ENCODE data around the gene PHACTR4.
"Not testable (repeated sequence)": the region's sequence is repeated elsewhere in the genome, so short reads cannot be mapped to it uniquely, and the experiment has no call there.

PHACTR4 gene

DNA sequence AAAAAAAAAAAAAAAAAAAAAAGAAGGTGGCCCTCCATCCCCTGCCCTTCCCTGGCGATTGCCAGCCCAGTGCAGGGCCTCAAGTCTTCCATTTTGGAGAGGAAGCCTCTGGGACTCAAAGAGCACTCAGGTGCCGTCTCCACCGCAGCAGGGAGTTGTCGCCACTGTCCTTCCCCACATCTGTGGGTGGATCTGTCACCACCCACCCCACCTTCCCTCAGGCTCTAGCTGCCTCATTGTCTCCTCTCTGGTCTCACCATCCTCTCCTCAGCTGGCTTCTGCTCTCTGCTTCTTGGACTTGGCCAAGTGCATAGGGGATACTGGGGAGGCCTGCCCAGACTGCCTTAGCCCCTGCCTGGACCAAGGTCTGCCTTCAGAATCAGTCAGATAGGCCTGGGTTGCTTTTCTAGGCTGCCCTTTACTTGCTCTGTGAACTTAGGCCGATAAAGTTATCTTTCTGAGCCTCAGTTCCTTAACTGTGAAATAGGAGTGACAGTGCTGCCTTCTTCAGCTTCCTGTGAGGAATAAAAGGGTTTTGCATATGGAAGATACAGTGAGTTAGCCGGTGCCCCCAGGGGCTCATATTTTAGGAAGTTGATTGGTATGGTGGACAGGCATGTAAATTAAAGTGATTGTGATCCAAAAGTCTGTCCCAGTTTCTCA is 152.1 kb downstream of the PHACTR4 start:
- Histone ChIP-seq H3F3A (ENCODE audit: control insufficient read depth, insufficient read depth) (peaks cover 11% of the 10 kb centered on the region), H3K4me3 (ENCODE audit: low read length) (peak overlapping the region; percentile 9; the same call in 1 of the 2 replicates), H3K4me1 (ENCODE audit: control insufficient read depth, low read length) (peaks cover 43% of the 10 kb centered on the region), H3K4me2 (ENCODE audit: low read length) (peak overlapping the region; percentile 38), H3K36me3 (ENCODE audit: control insufficient read depth, low read length) (peaks cover 68% of the 10 kb centered on the region), H3K27me3 (ENCODE audit: control insufficient read depth, low read length) (no peaks in the 10 kb centered on the region), H3K9me2 (replicated peaks; ENCODE audit: control insufficient read depth, low read length) (no peaks in the 10 kb centered on the region), H3K9me3 (ENCODE audit: control insufficient read depth, insufficient read depth, low read length) (no peaks in the 10 kb centered on the region), H3K27ac (ENCODE audit: low read depth, low read length) (no peak overlapping the region), H3K79me2 (ENCODE audit: control insufficient read depth, low read length) (peaks cover 92% of the 10 kb centered on the region), H4K20me1 (ENCODE audit: control insufficient read depth, insufficient read depth, low read depth, low read length) (peaks cover 14% of the 10 kb centered on the region; the same call in 1 of the 2 replicates)
- TF ChIP-seq, protein P1, sequence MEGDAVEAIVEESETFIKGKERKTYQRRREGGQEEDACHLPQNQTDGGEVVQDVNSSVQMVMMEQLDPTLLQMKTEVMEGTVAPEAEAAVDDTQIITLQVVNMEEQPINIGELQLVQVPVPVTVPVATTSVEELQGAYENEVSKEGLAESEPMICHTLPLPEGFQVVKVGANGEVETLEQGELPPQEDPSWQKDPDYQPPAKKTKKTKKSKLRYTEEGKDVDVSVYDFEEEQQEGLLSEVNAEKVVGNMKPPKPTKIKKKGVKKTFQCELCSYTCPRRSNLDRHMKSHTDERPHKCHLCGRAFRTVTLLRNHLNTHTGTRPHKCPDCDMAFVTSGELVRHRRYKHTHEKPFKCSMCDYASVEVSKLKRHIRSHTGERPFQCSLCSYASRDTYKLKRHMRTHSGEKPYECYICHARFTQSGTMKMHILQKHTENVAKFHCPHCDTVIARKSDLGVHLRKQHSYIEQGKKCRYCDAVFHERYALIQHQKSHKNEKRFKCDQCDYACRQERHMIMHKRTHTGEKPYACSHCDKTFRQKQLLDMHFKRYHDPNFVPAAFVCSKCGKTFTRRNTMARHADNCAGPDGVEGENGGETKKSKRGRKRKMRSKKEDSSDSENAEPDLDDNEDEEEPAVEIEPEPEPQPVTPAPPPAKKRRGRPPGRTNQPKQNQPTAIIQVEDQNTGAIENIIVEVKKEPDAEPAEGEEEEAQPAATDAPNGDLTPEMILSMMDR (IDR thresholded peaks at IDR 0.05; ENCODE audit: low read depth, low read length, poor library complexity, severe bottlenecking): no peak
- no peak for TF ChIP-seq EZH2phosphoT487 (IDR thresholded peaks at IDR 0.05; ENCODE audit: borderline replicate concordance, low read length)

DNA sequence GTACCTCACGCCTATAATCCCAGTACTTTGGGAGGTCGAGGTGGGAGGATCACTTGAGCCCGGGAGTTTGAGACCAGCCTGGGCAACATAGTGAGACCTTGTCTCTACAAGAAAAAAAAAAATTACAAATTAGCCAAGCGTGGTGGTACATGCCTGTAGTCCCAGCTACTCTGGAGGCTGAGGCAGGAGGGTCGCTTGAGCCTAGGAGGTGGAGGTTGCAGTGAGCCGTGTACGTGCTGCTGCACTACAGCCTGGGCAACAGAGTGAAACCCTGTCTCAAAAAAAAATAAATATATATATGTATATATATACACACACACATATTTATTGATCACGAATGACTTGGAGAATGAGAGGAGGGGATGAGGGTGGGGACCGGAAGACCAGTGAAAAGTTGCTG is 153.0 kb downstream of the PHACTR4 start:
- H3K4me1 ChIP-seq (ENCODE audit: control insufficient read depth, low read length): peaks cover 34% of the 10 kb centered on the region
- peaks cover 74% of the 10 kb centered on the region for H3K36me3 ChIP-seq (ENCODE audit: control insufficient read depth, low read length)
- H4K20me1 ChIP-seq (ENCODE audit: control insufficient read depth, insufficient read depth, low read depth, low read length): peaks cover 14% of the 10 kb centered on the region; the same call in 1 of the 2 replicates
- not testable (repeated sequence) for H3F3A ChIP-seq (ENCODE audit: control insufficient read depth, insufficient read depth); H3K9me3 ChIP-seq (ENCODE audit: control insufficient read depth, insufficient read depth, low read length); H3K4me3 ChIP-seq (ENCODE audit: low read length); H3K27me3 ChIP-seq (ENCODE audit: control insufficient read depth, low read length); H3K4me2 ChIP-seq (ENCODE audit: low read length); H3K27ac ChIP-seq (ENCODE audit: low read depth, low read length); H3K9me2 ChIP-seq (replicated peaks; ENCODE audit: control insufficient read depth, low read length)
- peaks cover 99% of the 10 kb centered on the region for H3K79me2 ChIP-seq (ENCODE audit: control insufficient read depth, low read length)

DNA sequence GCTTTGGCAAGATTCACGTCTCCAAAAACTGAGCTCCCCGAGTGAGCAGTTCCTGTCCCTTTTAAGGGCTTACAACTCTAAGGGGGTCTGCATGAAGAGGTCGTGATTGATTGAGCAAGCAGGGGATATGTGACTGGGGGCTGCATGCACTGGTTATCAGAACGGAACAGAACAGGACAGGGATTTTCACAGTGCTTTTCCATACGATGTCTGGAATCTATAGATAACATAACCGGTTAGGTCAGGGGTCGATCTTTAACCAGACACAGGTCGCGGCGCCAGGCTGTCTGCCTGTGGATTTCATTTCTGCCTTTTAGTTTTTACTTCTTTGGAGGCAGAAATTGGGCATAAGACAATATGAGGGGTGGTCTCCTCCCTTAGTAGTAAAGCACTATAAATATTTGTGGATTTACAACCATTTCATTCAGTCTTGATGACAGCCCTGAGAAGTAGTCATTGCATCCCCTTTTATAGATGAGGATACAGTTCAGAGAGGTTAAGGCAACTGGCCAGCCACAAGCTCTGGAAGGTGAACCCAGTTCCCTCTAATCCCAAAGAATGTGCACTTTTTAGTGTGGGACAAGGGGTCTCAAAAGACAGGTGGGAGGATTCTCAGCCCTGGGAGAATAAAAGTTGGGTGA is 155.6 kb downstream of the PHACTR4 start:
- not testable (repeated sequence) for H3K4me3 ChIP-seq (ENCODE audit: low read length); H3K9me2 ChIP-seq (replicated peaks; ENCODE audit: control insufficient read depth, low read length); H3K9me3 ChIP-seq (ENCODE audit: control insufficient read depth, insufficient read depth, low read length); H3K27ac ChIP-seq (ENCODE audit: low read depth, low read length); H3F3A ChIP-seq (ENCODE audit: control insufficient read depth, insufficient read depth); H3K27me3 ChIP-seq (ENCODE audit: control insufficient read depth, low read length); H3K4me2 ChIP-seq (ENCODE audit: low read length)
- H4K20me1 ChIP-seq (ENCODE audit: control insufficient read depth, insufficient read depth, low read depth, low read length): peaks cover 14% of the 10 kb centered on the region; the same call in 1 of the 2 replicates
- peaks cover 19% of the 10 kb centered on the region for H3K4me1 ChIP-seq (ENCODE audit: control insufficient read depth, low read length)
- H3K79me2 ChIP-seq (ENCODE audit: control insufficient read depth, low read length): peaks cover 99% of the 10 kb centered on the region
- H3K36me3 ChIP-seq (ENCODE audit: control insufficient read depth, low read length): peaks cover 72% of the 10 kb centered on the region

DNA sequence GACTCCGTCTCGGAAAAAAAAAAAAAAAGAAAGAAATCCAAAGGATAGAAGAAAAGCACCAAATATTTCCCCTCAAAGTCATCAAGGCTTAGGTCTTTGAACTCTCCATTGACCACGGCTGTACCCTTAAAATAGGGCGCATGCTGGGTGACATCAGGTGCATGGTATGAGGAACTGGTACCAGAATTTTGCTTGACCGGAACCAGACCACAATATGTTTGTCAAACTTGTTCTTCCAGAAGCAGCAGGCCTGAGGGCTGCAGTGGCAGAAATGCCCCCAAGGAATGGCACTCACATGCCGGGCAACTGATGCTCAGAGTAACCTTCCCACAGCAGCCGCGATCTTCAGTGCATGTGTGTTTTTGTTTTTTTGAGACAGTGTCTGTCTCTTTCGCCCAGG is 157.3 kb downstream of the PHACTR4 start:
- H3K27me3 ChIP-seq (ENCODE audit: control insufficient read depth, low read length): no peaks in the 10 kb centered on the region
- peaks cover 3% of the 10 kb centered on the region for H3K4me1 ChIP-seq (ENCODE audit: control insufficient read depth, low read length)
- H3K79me2 ChIP-seq (ENCODE audit: control insufficient read depth, low read length): peaks cover 91% of the 10 kb centered on the region
- no peaks in the 10 kb centered on the region for H3K9me2 ChIP-seq (replicated peaks; ENCODE audit: control insufficient read depth, low read length)
- peaks cover 9% of the 10 kb centered on the region; the same call in 1 of the 2 replicates for H4K20me1 ChIP-seq (ENCODE audit: control insufficient read depth, insufficient read depth, low read depth, low read length)
- H3F3A ChIP-seq (ENCODE audit: control insufficient read depth, insufficient read depth): no peaks in the 10 kb centered on the region
- TF ChIP-seq, protein P1 (IDR thresholded peaks at IDR 0.05; ENCODE audit: low read depth, low read length, poor library complexity, severe bottlenecking): no peak
- TF ChIP-seq EZH2phosphoT487 (IDR thresholded peaks at IDR 0.05; ENCODE audit: borderline replicate concordance, low read length): no peak
- H3K4me3 ChIP-seq (ENCODE audit: low read length): no peak overlapping the region
- peaks cover 71% of the 10 kb centered on the region for H3K36me3 ChIP-seq (ENCODE audit: control insufficient read depth, low read length)
- H3K9me3 ChIP-seq (ENCODE audit: control insufficient read depth, insufficient read depth, low read length): no peaks in the 10 kb centered on the region
- H3K27ac ChIP-seq (ENCODE audit: low read depth, low read length): no peak overlapping the region
- no peak overlapping the region for H3K4me2 ChIP-seq (ENCODE audit: low read length)

All from DOHH2 (cell line).